Measurements from ENCODE around the gene HDAC4.

Gene HDAC4

DNA sequence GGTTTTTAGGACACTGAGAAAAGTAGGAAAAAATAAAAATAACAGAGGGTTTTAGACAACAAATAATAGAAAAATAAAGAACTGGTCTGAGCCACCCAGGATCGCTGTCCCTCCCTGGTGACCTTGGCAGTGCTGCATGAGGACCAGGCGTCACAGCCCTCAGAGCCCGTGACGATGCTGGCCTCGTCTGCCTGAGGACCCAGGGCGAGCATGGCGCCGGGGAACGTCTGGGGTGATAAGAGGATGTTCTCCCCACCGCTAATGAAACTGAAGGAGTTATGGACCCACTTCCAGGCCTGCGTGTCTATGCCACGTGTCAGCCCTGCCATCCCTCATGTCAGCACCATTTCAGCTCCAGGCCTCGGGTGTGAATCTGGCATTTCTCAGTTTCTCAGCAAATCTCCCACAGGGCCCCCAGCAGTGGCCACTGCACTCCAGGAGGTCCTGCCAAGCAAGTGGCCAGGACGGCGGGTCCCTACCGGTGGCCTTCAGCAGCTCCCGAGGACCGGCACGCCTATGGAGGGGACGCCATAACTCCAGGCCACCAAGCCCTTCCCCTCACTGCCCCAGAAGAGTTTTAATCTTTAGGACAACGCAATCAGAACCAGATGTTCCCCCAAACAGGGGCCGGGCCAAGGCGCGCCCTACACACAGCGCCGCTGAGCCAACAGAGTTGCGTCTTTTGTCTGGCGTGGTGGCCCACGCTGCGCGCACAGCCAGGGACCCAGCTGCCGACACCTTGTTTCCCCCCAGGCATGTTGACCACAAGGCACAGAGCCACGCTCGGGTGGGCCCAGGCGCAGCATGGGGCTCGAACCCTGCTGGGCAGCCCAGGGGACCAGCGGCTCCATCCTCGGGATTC is 373.2 kb downstream of the HDAC4 start:
- no peak for DNase-seq (ENCODE audit: low read depth)

DNA sequence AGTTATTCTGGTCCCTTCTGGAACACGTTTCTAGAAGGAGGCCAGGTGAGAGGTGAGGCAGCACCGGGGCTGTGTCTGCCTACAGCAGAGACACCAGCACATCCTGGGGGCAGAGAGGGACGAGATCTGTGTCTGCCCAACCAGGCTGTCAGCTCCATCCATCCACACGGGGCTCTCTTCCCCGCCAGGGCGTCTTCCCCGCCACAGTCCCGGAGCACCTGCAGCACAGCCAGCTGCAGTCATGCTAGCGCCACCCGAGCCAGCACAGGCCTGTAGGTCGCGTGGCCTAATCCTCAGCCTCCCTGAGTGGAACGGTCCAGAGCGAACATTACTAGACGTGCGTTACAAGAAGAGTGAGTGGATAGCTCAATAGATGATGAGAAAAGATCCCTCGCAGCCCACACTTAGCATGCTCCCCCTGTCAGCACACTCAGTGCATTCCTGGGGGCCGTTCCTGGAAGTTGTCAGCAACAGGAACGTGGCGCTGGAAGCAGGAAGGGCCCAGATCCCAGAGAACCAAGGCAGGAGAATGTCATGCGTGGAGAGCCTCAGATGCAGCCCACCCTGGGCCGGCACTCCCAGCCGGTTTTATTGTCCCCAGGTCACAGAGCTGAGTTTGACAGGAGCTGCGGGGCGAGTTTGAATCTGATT is 374.0 kb downstream of the HDAC4 start:
- DNase-seq (ENCODE audit: low read depth) = no peak

DNA sequence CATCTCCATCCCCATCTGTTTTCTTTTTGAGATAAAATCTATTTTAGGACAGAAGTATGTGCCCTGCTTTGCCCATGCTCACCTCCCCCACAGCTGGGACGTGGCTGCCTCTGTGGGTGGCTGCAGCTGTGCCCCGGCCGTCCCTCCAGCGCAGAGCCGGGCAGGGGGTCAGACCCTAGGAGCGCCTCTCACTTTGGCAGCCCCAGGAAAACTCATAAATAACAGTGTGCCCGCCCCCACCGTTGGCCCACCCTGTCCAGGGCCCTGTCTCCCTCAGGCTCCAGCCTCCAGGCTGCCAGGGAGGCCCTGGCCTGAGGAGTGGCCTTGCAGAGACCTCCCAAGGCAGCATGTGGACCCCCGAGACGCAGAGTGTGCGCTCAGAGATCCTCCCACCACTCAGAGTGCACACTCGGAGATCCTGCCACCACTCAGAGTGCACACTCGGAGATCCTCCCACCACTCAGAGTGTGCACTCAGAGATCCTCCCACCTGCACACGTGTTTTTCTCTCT is 374.8 kb downstream of the HDAC4 start:
- DNase-seq (ENCODE audit: low read depth) = no peak

DNA sequence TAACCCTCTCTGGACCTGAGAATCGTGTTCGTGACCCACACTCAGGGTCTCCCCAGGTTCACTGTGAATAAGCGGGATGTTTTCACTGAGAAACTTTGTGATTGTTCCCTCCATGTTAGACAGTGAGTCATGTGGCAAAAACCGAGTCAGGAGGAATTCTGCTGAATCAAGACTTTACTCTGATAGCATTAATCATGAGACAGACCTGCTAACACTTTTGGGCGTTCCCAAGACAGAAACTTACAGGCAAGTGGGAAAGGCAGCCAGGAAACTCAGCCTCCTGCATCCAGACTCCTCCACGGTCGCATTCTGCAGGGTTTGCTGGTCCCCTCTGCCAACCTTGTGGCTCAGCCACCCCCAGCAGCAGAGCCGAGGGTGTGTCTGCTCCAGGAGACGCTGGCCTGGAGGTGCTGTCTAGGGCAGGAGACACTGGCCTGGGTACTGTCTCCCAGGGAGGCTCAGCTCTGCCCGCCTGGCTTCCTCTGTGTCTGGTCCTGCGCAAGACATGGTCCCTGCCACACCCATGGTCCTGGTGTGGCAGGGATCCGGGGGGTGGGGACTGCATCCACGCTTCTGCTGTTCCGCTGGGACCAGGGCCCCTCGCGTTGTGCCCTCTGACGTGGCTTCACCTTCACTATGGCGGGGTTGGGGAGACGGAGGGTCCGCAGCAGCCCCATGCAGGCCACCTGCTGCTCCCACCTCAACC is 375.6 kb downstream of the HDAC4 start:
- no peak for DNase-seq (ENCODE audit: low read depth)

DNA sequence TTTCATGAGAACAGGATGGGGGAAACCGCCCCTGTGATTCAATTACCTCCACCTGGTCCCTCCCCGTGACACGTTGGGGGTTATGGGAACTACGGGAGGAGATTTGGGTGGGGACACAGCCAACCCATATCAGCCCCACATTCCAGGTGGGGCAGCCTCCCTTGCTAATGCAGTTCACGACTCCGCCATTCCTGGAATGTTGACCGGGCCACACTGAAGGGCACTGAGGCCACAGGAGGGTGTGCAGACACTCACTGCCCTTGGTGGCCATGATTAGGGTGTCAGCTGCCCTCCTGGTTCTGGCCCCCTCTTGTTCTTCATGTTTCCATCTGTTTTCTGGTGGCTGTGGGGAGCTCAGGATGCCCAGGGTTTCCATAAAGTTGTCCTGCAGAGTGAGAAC is 376.6 kb downstream of the HDAC4 start:
- no peak for DNase-seq (ENCODE audit: low read depth)

DNA sequence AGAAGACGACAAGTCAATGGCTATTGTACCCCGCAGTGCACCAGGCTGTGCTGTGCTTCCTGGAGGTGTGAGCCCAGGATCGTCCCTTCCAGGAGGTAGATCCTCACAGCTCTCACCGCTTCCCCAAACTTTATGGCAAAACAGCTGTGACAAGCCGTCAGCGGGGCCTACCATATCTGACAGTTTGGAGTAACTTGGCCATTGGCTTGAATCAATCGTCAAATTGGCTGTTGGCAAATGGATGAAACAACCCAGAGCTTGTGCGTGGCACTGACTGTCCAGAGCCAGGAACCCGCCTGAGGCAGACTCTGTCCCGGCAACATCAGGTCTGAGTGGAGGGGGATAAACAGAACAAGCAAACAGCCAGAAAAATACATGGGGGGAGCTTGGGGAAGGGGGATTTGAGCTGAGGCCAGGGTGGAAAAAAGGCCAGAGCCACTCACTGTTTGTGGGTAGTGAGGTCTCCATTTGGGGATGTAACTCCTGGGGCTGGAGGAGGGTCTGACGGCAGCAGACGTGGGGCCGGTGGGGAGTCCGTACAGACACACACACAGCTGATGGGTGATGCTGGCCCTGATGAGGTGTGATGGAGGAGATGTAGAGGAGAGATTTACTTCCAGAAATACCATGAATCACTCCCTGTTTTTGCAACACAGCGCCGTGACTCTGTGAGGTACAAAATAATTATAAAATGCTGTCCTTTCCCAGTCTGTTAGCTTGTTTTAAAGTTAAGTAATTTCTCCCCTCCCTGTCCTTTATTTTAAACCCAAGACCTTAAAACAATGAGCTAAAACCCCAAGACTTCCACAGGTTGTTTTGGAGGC is 378.2 kb downstream of the HDAC4 start:
- DNase-seq (ENCODE audit: low read depth) = no peak

DNA sequence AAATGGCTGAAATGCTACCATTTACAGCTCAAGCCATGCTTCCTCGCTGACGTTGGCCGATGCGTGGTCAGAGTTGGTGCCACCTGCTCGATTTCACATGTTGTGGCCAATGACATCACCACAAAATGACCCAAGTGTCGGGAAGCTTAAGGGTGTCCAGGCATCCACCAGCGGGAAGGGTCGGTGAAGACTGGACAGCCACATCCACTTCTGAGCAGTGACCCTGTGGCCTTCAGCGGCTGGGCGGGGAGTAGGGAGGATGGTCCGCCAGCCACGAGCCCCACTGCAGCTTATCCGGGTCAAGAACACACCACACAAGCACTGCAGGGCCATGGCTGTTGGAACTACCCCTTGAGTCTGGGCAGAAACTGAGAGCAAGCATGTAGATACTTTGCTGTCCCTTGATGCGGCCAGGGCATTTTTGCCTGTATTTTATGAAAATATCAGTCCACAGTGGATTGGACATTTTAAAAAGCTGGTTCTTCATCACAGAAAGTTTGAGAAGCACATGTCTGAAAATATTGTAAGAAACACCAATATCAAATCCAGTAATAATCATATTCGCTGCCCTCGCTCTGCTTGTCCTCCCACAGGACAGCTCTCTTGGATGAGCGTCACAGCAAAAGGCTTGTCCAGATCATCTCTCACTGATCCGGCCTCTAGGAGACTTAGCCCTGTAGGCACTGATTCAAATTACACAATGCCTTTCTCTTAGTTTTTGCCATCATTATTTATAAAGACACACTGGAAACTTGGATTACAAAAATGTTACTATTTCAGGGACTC is 379.0 kb downstream of the HDAC4 start:
- DNase-seq (ENCODE audit: low read depth) = no peak

DNA sequence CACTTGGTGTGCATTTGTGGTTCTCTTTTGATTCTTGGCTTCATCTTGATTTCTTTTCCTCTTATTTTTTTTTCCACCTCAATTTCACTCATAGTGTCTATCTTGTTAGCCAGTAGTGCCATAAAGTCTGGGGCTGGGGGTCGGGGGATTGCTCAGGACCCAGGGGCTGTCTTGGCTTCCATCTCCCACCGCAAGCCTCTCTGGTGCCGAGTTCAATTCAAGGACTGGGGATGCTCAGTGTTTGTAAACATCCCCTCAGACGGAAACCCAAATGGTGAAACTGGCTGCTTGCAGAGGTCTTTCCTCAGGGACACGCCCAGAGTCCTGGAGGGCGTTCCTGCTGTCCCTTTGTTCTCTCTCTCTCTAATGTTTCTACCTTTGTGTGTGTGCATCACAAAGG is 379.6 kb downstream of the HDAC4 start:
- no peak for DNase-seq (ENCODE audit: low read depth)

DNA sequence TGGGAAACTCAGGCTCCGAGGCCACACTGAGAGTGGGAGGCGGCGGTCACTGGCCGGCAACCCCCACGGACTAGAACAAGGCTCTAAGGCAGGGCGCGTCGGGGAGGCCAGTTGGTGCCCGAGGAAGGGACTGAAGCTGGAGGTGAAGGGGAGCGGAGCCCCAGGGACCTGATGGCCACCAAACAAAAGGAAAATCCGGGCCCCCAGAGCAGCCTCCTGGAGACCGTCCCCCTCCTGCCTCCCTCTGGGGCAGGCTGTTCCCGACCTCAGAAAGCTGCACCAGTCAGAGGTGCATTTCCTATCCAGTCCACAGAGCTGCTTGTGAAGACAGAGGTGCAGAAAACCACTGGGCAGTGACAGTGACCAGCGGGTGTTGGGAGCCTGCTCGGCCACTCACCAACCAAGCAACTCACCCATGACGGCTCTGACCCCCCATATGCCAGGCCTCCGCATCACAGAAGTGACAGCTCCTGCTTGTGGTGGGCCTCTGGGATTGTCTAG is 380.2 kb downstream of the HDAC4 start:
- no peak for DNase-seq (ENCODE audit: low read depth)

DNA sequence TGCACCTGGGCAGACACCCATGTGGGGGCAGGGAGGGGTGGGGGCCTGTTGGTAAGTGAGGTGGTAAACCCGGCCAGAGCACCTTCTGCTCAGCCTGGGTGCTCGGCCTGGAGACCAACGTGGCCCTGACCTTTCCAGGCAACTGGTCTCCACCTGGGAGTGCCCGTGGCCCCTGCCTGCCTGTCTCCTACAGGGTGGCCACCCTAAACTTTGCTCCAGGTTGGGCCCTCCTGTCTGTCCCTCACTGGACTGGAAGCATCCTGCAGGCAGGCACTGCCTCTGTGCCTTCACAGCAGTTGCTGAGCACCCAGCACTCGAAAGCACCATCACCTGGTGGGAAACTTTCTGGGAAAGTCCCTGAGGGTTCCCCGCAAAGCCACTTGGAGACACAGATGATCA is 381.6 kb downstream of the HDAC4 start:
- DNase-seq (ENCODE audit: low read depth) = no peak

DNA sequence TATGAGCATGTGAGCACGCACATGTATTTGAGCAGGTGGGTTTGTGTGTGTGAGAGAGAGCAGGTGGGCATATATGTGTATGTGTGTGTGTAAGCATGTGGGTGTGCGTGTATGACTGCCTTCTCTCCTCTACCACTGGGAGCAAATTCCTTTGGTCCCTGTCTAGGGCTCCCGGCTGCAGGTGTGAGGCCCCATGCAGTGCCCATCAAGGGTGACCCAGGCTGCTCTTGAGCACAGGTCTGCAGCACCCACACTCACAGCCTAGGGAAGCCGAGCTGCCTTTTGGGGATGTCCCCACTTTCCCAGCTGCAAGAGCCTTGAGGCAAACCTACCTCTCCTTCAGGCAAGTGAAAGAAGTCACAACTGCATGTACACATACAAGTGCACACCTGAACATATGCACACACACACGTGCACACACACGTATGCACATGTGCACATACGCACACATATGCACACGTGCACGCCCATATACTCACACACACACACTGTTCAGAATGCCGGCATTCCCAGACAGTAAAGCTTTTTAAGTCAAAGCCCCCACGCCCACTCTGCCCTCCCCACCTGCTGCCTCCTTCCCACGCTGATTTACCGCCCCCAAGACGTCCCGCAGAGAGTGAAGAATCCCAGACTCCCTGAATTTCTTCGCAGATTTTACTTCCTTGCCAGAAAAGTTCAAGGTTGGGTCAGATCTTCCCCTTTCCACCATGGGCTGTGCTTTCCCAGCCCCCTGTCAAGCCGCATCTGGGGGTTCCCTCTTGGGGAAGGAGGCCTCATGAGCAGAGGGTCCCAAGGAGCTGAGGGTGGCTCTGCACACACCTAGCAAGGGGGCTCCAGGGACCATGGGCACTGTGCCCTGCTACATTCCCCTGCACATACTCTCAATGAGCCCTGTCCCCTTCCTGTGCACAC is 382.3 kb downstream of the HDAC4 start:
- no peak for DNase-seq (ENCODE audit: low read depth)

DNA sequence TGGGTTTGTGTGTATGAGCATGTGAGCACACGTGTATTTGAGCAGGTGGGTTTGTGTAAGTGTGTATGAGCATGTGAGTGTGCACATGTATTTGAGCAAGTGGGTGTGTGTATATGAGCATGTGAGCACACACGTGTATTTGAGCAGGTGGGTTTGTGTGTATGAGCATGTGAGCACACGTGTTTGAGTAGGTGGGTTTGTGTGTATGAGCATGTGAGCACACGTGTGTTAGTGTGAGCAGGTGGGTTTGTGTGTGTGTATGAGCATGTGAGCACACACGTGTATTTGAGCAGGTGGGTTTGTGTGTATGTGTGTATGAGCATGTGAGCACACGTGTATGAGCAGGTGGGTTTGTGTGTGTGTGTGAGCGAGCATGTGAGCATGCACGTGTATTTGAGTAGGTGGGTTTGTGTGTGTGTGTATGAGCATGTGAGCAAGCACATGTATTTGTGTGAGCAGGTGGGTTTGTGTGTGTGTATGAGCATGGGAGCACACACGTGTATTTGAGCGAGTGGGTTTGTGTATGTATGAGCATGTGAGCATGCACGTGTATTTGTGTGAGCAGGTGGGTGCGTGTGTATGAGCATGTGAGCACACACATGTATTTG is 383.2 kb downstream of the HDAC4 start:
- DNase-seq (ENCODE audit: low read depth) = no peak

DNA sequence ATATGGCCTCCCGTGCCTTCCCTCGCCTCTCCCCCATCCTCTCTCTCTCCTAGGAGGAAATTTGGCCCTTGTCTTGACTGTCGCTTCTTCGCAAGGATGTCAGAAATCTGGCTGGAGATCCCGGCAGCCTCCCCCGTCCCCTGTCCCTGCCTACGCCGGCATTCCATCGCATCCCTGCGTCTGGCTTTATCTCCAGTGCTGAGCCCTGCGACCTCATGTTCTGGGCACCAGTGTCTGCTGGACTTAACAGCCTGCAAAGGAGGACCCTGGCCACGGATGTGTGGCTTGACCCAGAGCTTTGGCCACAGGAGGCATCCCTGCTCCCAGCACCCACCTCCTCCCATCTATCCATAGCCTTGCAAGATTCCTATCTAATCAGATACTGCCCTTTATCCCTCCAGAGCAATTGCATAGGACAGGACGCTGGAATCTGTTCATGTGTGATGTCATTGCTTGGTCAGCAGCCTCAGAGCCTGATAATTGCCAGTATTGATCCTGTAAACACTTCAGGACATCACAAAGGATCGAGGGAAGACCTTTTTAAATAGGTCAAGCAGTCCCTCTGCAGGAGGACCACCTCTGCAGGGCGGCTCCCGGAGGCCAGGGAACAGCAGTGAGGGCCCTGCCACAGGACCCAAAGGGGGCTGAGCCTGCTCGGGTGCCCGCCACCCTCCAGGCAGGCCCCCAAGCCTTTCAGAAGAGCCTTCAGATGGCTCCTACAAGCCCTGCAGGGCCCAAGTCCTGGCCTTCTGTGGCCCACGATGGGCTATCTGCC is 384.7 kb downstream of the HDAC4 start:
- no peak for DNase-seq (ENCODE audit: low read depth)

DNA sequence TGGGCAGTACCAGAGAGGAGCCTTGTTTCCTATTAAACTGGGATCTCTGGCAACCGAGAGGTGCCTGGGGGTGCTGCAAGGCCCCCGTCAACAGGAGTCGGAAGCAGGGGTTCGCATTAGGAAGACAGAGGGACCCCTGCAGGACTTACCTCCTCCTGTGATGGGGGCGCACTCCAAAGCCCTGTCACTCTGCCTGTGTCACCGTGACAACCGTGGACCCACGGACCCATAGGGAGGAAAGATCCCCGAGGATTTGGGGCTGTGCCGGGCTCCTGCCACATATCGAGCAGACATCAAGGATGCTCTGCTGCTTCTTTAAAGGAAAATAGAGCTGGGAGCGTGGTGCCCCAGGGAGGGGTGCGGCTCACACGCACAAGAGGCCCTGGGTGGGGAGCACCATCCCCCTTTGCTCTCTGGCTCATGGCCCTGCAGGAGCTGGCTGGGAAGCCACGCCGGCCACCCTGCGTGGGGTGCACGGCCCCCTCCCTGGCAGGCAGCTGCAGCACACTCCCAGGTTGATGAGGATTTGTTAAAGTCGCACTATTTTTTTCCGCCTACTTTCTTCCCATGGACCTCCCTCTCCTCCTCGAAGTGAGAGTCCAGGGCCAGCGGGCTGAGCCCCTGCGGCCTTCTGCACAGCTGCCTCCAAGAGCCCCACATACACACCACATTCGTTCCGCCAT is 385.5 kb downstream of the HDAC4 start:
- DNase-seq (ENCODE audit: low read depth) = no peak

DNA sequence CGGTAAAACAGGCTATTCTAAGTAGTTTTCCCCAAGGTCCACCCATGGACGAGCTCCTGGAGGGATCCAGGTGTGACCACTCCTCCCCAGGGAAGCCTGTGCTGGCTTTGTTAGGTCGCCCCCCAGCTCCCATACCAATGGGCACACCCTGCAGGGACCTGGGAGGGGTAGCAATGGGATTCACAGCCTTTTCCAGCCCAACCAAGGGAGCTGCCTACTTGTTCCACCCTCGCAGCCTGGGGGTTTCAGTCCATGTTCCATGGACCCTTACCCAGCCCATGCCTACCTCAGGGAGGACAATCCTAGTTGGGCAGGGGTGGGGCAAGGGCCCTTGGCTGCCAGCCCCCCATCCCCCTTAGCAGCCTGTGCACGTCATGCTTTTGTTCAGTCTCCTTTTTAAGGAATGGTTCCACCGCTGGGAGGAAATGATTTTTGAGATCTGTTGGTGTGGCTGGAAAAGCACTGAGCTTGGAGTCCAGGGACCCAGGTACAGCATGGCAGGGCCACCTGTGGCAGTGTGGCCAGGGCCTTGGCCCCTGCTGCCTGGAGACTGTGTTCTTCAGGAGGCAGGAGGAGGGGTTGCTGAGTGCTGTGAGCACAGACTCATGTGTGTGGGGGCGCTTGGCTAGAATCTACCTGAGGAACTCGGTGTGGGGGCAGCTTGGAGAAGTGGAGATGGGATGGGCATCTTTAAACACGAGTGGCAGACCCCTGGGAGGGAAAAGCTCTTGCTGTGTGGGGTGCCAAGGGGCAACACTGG is 386.2 kb downstream of the HDAC4 start:
- no peak for DNase-seq (ENCODE audit: low read depth)

DNA sequence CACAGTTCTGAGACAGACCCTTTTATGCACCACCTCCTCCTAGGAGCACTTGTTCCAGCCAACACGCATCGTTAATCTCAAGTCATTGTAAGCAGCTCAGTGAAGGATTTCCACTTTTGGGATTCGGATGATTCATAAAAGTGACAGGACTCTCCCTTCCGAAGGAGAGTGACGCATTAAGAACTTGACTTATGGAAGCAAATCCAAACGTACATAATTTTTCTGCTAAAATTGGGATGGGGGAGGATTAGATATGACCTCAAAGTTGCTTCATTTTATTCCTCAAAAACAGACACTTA is 387.2 kb downstream of the HDAC4 start:
- no peak for DNase-seq (ENCODE audit: low read depth)

DNA sequence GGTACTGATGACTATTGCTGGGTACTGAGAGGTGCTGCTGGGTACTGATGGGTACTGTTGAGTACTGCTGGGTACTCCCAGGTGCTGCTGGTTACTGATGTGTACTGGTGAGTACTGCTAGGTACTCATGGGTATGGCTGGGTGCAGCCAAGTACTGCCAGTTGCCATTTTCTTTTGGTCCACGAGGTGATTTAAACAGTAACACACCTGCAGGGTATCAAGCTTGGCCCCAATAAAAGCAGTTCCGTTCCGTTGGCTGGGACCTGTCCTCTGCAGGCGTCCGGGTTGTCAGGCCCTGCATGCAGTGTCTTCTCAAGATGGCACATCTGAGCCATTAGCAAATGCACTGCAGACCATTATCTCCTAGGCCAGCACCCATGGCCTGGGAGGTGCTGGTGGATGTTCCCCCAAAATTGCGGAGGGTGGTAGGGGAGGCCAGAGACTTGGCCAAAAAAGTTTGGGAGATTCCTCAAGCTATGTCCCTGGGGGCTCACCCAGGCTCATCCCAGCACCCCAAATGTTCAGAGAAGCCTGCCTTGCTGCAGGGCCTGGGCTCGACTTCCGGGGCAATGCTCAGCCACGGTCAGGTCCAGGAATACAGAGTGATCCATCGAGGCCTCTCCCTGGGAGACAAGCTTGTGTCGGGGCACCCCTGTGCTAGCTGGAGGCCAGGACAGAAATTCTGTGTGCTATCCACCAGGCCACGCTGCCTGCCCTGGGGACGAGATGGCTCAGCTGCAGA is 387.7 kb downstream of the HDAC4 start:
- DNase-seq (ENCODE audit: low read depth) = no peak

All from activated T-helper 1 cell treated with Interleukin-2 at 50 U/mL for 16 hours (primary cell).